ENCODE results near the gene CKS1B. TPM values are rescaled to one million over a fixed set of nuclear protein-coding genes. Genes with fewer than 3 reads are reported as not detected.
A peak's percentile ranks its signal among the peaks of the same experiment; 100 is the strongest.

CKS1B gene
- 100 to 1,000 TPM in 1 of 4 donors, 10 to 100 TPM in 3; 63.7 to 117 (median 75.6) TPM for polyA plus RNA-seq
- long read RNA-seq, donor 1 = 0 reads
- long read RNA-seq, donor 2, transcript CKS1B-201 (3 exons, 759 nt) = major isoform, 12 of 13 reads
- long read RNA-seq, donor 2, partial matches to known transcripts = 0 of 13 reads
- long read RNA-seq, donor 2, other reads (novel, unspliced or antisense) = 0 of 13 reads
- long read RNA-seq, donor 3, transcript CKS1B-201 (3 exons, 759 nt) = major isoform, 36 of 38 reads
- long read RNA-seq, donor 3, partial matches to known transcripts = 0 of 38 reads
- long read RNA-seq, donor 3, other reads (novel, unspliced or antisense) = 0 of 38 reads
- long read RNA-seq, donor 4, partial matches to known transcripts = 0 of 2 reads
- long read RNA-seq, donor 4, other reads (novel, unspliced or antisense) = 0 of 2 reads
- long read RNA-seq, donor 5, transcript CKS1B-201 (3 exons, 759 nt) = major isoform, 18 of 18 reads
- long read RNA-seq, donor 5, partial matches to known transcripts = 0 of 18 reads
- long read RNA-seq, donor 5, other reads (novel, unspliced or antisense) = 0 of 18 reads
- long read RNA-seq, donor 6, transcript CKS1B-201 (3 exons, 759 nt) = major isoform, 33 of 33 reads
- long read RNA-seq, donor 6, partial matches to known transcripts = 0 of 33 reads
- long read RNA-seq, donor 6, other reads (novel, unspliced or antisense) = 0 of 33 reads
- long read RNA-seq, donor 7 = 0 reads
- long read RNA-seq, donor 8, partial matches to known transcripts = 0 of 5 reads
- long read RNA-seq, donor 8, other reads (novel, unspliced or antisense) = 0 of 5 reads
- long read RNA-seq, donor 9, transcript CKS1B-201 (3 exons, 759 nt) = major isoform, 9 of 11 reads
- long read RNA-seq, donor 9, partial matches to known transcripts = 0 of 11 reads
- long read RNA-seq, donor 9, other reads (novel, unspliced or antisense) = 0 of 11 reads
- long read RNA-seq, donor 10, transcript CKS1B-201 (3 exons, 759 nt) = major isoform, 48 of 53 reads
- long read RNA-seq, donor 10, partial matches to known transcripts = 0 of 53 reads
- long read RNA-seq, donor 10, other reads (novel, unspliced or antisense) = 0 of 53 reads

GRCh38 chr1:154974102-154974807 is at the start of gene CKS1B:
Gene CKS1B (plus strand): TSS chr1:154974681. CDS start chr1:154974746, 65 bp downstream.
- Histone ChIP-seq H3K4me3 (ENCODE audit: low read depth in 1 of 3, low read length in 3 of 3) (peak within 1 kb of the TSS; percentile 64 to 86 (median 84)), H3K27ac (ENCODE audit: low read depth in 1 of 3, low read length in 2 of 3) (peak within 1 kb of the TSS; percentile 96 to 98 (median 97)), H3K36me3 (ENCODE audit: control insufficient read depth in 3 of 3, insufficient read depth in 2 of 3, low read depth in 1 of 3, low read length in 3 of 3) (peaks cover 0 to 22% (median 2%) of the 10 kb centered on the region in 3 donors), H3K27me3 (ENCODE audit: control insufficient read depth in 3 of 3, insufficient read depth in 3 of 3, low read length in 3 of 3) (no peaks in the 10 kb centered on the region), H3K4me1 (ENCODE audit: control insufficient read depth in 3 of 3, insufficient read depth in 2 of 3, low read depth in 1 of 3, low read length in 2 of 3) (peaks cover 7 to 50% (median 18%) of the 10 kb centered on the region in 3 donors), H3K9me3 (ENCODE audit: control insufficient read depth in 2 of 2, insufficient read depth in 1 of 2, low read depth in 1 of 2, low read length in 1 of 2) (no peaks in the 10 kb centered on the region)
- FAIRE-seq (no peak), DNase-seq (peak; percentile 100)
- WGBS, 3 donors = 0 to 1% (median 0%) methylated on average over 43 to 47 of the region's 47 CpGs

GRCh38 chr1:154925335-154926170 is 48.9 kb upstream of the CKS1B start:
- Histone ChIP-seq H3K27me3 (ENCODE audit: control insufficient read depth in 3 of 3, insufficient read depth in 3 of 3, low read length in 3 of 3) (no peaks in the 10 kb centered on the region), H3K36me3 (ENCODE audit: control insufficient read depth in 3 of 3, insufficient read depth in 2 of 3, low read depth in 1 of 3, low read length in 3 of 3) (peaks cover 14 to 74% (median 17%) of the 10 kb centered on the region in 3 donors), H3K9me3 (ENCODE audit: control insufficient read depth in 2 of 2, insufficient read depth in 1 of 2, low read depth in 1 of 2, low read length in 1 of 2) (no peaks in the 10 kb centered on the region), H3K4me1 (ENCODE audit: control insufficient read depth in 3 of 3, insufficient read depth in 2 of 3, low read depth in 1 of 3, low read length in 2 of 3) (no peaks in the 10 kb centered on the region), H3K4me3 (ENCODE audit: low read depth in 1 of 3, low read length in 3 of 3) (no peak overlapping the region), H3K27ac (ENCODE audit: low read depth in 1 of 3, low read length in 2 of 3) (no peak overlapping the region)
- WGBS, 3 donors = 84 to 93% (median 92%) methylated on average over 3 of the region's 3 CpGs
- FAIRE-seq (no peak), DNase-seq (no peak)

- Histone ChIP-seq H3K36me3 (ENCODE audit: control insufficient read depth in 3 of 3, insufficient read depth in 2 of 3, low read depth in 1 of 3, low read length in 3 of 3) (peaks cover 14 to 79% (median 17%) of the 10 kb centered on the region in 3 donors), H3K4me1 (ENCODE audit: control insufficient read depth in 3 of 3, insufficient read depth in 2 of 3, low read depth in 1 of 3, low read length in 2 of 3) (peaks cover 0 to 3% (median 0%) of the 10 kb centered on the region in 3 donors), H3K27ac (ENCODE audit: low read depth in 1 of 3, low read length in 2 of 3) (no peak overlapping the region), H3K4me3 (ENCODE audit: low read depth in 1 of 3, low read length in 3 of 3) (no peak overlapping the region), H3K9me3 (ENCODE audit: control insufficient read depth in 2 of 2, insufficient read depth in 1 of 2, low read depth in 1 of 2, low read length in 1 of 2) (no peaks in the 10 kb centered on the region), H3K27me3 (ENCODE audit: control insufficient read depth in 3 of 3, insufficient read depth in 3 of 3, low read length in 3 of 3) (no peaks in the 10 kb centered on the region)
- FAIRE-seq (no peak), DNase-seq (no peak)
- 92 to 95% (median 93%) methylated on average over 13 of the region's 13 CpGs for WGBS, 3 donors
Measured at GRCh38 chr1:154926201-154926600, 48.3 kb upstream of the CKS1B start.

- no peak overlapping the region for H3K4me3 ChIP-seq (ENCODE audit: low read depth in 1 of 3, low read length in 3 of 3)
- peaks cover 0 to 27% (median 0%) of the 10 kb centered on the region in 3 donors for H3K4me1 ChIP-seq (ENCODE audit: control insufficient read depth in 3 of 3, insufficient read depth in 2 of 3, low read depth in 1 of 3, low read length in 2 of 3)
- H3K9me3 ChIP-seq (ENCODE audit: control insufficient read depth in 2 of 2, insufficient read depth in 1 of 2, low read depth in 1 of 2, low read length in 1 of 2) = no peaks in the 10 kb centered on the region
- DNase-seq (peak; percentile 96 to 97), FAIRE-seq (no peak)
- H3K27me3 ChIP-seq (ENCODE audit: control insufficient read depth in 3 of 3, insufficient read depth in 3 of 3, low read length in 3 of 3) = no peaks in the 10 kb centered on the region
- 13 to 63% (median 51%) methylated on average over 11 of the region's 11 CpGs for WGBS, 3 donors
- H3K27ac ChIP-seq (ENCODE audit: low read depth in 1 of 3, low read length in 2 of 3) = peak overlapping the region; percentile 89 to 98 (median 96)
- H3K36me3 ChIP-seq (ENCODE audit: control insufficient read depth in 3 of 3, insufficient read depth in 2 of 3, low read depth in 1 of 3, low read length in 3 of 3) = peaks cover 0 to 38% (median 2%) of the 10 kb centered on the region in 3 donors
Measured at GRCh38 chr1:154931940-154932487, 42.5 kb upstream of the CKS1B start.

GRCh38 chr1:154934358-154934948 is 40.0 kb upstream of the CKS1B start:
- no peak for DNase-seq
- H3K4me1 ChIP-seq (ENCODE audit: control insufficient read depth in 3 of 3, insufficient read depth in 2 of 3, low read depth in 1 of 3, low read length in 2 of 3) = peaks cover 0 to 37% (median 7%) of the 10 kb centered on the region in 3 donors
- H3K36me3 ChIP-seq (ENCODE audit: control insufficient read depth in 3 of 3, insufficient read depth in 2 of 3, low read depth in 1 of 3, low read length in 3 of 3) = peaks cover 0 to 21% (median 0%) of the 10 kb centered on the region in 3 donors
- 98 to 100% (median 99%) methylated on average over 5 of the region's 5 CpGs for WGBS, 3 donors
- no peak for FAIRE-seq
- H3K27me3 ChIP-seq (ENCODE audit: control insufficient read depth in 3 of 3, insufficient read depth in 3 of 3, low read length in 3 of 3) = no peaks in the 10 kb centered on the region
- H3K4me3 ChIP-seq (ENCODE audit: low read depth in 1 of 3, low read length in 3 of 3) = no peak overlapping the region
- H3K27ac ChIP-seq (ENCODE audit: low read depth in 1 of 3, low read length in 2 of 3) = no peak overlapping the region
- no peaks in the 10 kb centered on the region for H3K9me3 ChIP-seq (ENCODE audit: control insufficient read depth in 2 of 2, insufficient read depth in 1 of 2, low read depth in 1 of 2, low read length in 1 of 2)

- DNase-seq (no peak), FAIRE-seq (no peak)
- H3K9me3 ChIP-seq (ENCODE audit: control insufficient read depth in 2 of 2, insufficient read depth in 1 of 2, low read depth in 1 of 2, low read length in 1 of 2) = no peaks in the 10 kb centered on the region
- H3K27ac ChIP-seq (ENCODE audit: low read depth in 1 of 3, low read length in 2 of 3) = peak overlapping the region; percentile 95 to 100 (median 97)
- peak overlapping the region; percentile 30 to 72 (median 64) for H3K4me3 ChIP-seq (ENCODE audit: low read depth in 1 of 3, low read length in 3 of 3)
- peaks cover 0 to 44% (median 9%) of the 10 kb centered on the region in 3 donors for H3K4me1 ChIP-seq (ENCODE audit: control insufficient read depth in 3 of 3, insufficient read depth in 2 of 3, low read depth in 1 of 3, low read length in 2 of 3)
- 37 to 47% (median 38%) methylated on average over 27 of the region's 27 CpGs for WGBS, 3 donors
- peaks cover 0 to 7% (median 0%) of the 10 kb centered on the region in 3 donors for H3K36me3 ChIP-seq (ENCODE audit: control insufficient read depth in 3 of 3, insufficient read depth in 2 of 3, low read depth in 1 of 3, low read length in 3 of 3)
- no peaks in the 10 kb centered on the region for H3K27me3 ChIP-seq (ENCODE audit: control insufficient read depth in 3 of 3, insufficient read depth in 3 of 3, low read length in 3 of 3)
Measured at GRCh38 chr1:154935749-154936554, 38.5 kb upstream of the CKS1B start.

All from small intestine (tissue), 16 donors.